ENCODE measurements around the gene CD9.

Gene CD9

DNA sequence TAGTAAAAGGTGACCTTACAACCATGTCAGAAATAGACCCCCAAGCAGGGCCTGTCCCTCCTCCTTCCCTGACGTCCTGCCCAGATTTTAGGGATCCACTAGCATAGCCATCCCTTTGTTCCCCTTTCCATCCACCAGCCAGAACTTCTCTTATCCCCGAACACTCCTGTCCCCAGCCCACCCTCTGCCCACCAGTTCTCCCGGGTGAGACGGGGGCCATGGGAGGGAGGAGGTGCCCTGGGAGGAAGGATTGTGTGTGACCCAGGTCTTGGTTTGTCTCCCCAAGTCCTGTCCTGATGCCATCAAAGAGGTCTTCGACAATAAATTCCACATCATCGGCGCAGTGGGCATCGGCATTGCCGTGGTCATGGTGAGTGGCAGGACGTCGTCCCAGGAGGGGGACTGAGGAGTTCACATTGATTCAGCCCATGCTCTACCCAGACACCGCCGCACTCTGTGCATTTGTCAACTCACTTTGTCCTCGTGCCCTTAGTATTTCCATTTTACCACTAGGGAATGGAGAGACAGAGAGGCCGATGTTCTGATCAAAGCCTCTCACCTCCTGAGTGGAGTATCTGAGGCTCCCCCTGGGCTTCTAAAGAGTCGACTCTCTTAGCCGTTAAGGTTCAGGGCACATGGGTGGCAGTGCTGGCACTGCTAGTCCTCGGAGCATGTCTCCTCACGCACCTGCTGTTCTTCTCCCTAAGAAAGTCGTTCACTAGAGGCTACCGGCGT, 35.9 kb downstream of the CD9 start:
- DNase-seq (ENCODE audit: extremely low read depth in 1 of 2, low read depth in 1 of 2) = no peak

- DNase-seq (ENCODE audit: extremely low read depth in 1 of 2, low read depth in 1 of 2) = no peak
Observed at GRCh38 chr12:6236641-6236940, 36.4 kb downstream of the CD9 start.

- no peak for DNase-seq (ENCODE audit: extremely low read depth in 1 of 2, low read depth in 1 of 2)
Observed at GRCh38 chr12:6237830-6238229, 37.6 kb downstream of the CD9 start.

- no peak for DNase-seq (ENCODE audit: extremely low read depth in 1 of 2, low read depth in 1 of 2)
Observed at GRCh38 chr12:6238875-6239274, 38.7 kb downstream of the CD9 start.

DNA sequence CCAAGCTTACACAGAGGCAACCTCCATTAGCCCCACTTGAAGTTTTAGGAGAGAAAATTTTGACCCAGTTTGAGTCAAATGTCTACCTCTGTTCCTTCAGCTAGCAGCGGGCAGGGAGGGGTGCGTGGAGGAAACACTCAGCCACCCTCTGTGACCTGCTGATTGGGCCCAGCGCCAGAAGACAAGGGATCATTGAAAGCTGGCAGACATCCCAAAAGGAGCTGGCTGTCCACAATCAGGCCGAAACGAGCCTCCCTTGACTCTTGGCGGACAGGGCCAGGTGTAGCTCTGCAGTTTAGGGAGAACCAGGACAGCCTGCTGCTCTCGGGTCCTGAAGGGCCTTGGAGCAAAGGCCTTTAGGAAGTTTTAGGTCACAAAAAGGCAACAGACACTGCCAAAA, 41.3 kb downstream of the CD9 start:
- no peak for DNase-seq (ENCODE audit: extremely low read depth in 1 of 2, low read depth in 1 of 2)

- no peak for DNase-seq (ENCODE audit: extremely low read depth in 1 of 2, low read depth in 1 of 2)
Observed at GRCh38 chr12:6249580-6249979, 49.4 kb downstream of the CD9 start.

- DNase-seq (ENCODE audit: extremely low read depth in 1 of 2, low read depth in 1 of 2) = no peak
Observed at GRCh38 chr12:6250343-6250742, 50.1 kb downstream of the CD9 start.

- DNase-seq (ENCODE audit: extremely low read depth in 1 of 2, low read depth in 1 of 2) = no peak
Observed at GRCh38 chr12:6253278-6253677, 53.1 kb downstream of the CD9 start.

DNA sequence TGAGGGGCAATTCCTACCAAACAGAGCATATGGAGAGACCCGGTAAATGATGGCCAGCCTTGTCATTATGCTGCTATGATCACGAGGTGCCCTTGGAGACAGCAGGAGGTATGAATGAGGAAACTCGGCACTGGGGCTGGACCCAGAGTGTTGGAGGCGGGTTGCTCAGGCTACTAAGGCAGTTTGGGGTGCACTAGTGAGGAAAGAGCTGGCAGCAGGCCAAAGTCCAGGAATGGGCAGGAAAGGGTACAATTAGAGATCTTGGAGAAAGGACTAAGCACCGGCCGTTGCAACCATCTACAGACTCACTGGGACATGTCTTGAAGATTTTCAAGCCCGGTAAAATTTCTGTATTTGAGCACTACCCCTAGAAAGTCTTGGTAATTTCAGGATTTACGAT, 54.3 kb downstream of the CD9 start:
- no peak for DNase-seq (ENCODE audit: extremely low read depth in 1 of 2, low read depth in 1 of 2)

- no peak for DNase-seq (ENCODE audit: extremely low read depth in 1 of 2, low read depth in 1 of 2)
Observed at GRCh38 chr12:6257007-6257406, 56.8 kb downstream of the CD9 start.

- no peak for DNase-seq (ENCODE audit: extremely low read depth in 1 of 2, low read depth in 1 of 2)
Observed at GRCh38 chr12:6262211-6262610, 62.0 kb downstream of the CD9 start.

GRCh38 chr12:6262623-6263022, 62.4 kb downstream of the CD9 start:
- DNase-seq (ENCODE audit: extremely low read depth in 1 of 2, low read depth in 1 of 2) = no peak

GRCh38 chr12:6263931-6264330, 63.7 kb downstream of the CD9 start:
- no peak for DNase-seq (ENCODE audit: extremely low read depth in 1 of 2, low read depth in 1 of 2)

DNA sequence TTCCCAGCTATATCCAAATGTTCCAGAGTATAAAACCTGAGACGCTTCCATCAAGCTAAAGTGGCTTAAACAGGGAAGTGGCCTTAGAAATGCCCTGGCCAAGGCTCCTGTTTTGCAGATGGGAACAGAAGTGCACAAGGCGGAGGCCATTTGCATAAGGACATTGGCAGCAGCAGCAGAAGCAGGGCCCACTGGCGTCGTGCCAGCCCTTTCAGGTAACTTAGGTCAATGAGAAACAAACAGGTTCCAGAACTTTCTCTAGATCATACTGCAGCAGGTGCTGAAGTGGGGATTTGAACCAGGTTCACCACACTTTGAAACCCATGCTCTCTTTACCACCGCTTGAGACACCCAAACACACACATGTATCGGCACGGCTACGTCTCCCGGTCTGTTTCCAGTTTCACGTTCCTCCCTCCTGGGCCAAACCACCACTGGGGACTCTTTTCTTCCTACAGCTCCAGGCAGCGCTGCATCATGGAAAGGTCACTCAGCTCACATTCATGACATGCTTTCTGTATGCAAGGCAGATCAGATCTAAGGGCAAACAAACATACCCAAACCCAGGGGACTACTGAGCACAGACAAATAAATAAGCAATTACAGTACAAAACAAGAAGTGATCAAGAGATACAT, 64.3 kb downstream of the CD9 start:
- no peak for DNase-seq (ENCODE audit: extremely low read depth in 1 of 2, low read depth in 1 of 2)

GRCh38 chr12:6265038-6265405, 64.8 kb downstream of the CD9 start:
- no peak for DNase-seq (ENCODE audit: extremely low read depth in 1 of 2, low read depth in 1 of 2)

DNA sequence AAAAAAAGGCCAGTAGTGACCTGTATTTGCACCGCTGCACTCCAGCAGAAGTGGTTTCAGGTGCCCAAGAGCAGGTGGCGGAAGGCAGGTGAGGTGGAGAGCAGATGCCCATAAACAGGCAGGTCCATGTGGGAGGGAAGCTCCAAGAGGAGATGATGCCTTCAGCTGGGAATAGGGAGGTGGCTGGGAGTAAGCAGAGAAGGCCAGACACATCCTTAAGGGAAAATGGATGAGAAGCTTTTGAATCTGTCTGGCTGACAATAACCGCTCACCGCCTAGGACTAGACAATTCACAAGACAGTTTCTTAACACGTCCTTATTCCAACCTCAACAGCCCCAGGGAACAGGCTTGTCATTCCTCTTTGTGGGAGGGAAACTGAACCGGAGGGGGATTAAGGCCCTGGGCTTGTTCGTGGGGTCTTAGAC, 66.4 kb downstream of the CD9 start:
- no peak for DNase-seq (ENCODE audit: extremely low read depth in 1 of 2, low read depth in 1 of 2)

- no peak for DNase-seq (ENCODE audit: extremely low read depth in 1 of 2, low read depth in 1 of 2)
Observed at GRCh38 chr12:6266971-6267721, 66.9 kb downstream of the CD9 start.

GRCh38 chr12:6268484-6269157, 68.4 kb downstream of the CD9 start:
- no peak for DNase-seq (ENCODE audit: extremely low read depth in 1 of 2, low read depth in 1 of 2)

GRCh38 chr12:6269986-6270385, 69.8 kb downstream of the CD9 start:
- DNase-seq (ENCODE audit: extremely low read depth in 1 of 2, low read depth in 1 of 2) = no peak

DNA sequence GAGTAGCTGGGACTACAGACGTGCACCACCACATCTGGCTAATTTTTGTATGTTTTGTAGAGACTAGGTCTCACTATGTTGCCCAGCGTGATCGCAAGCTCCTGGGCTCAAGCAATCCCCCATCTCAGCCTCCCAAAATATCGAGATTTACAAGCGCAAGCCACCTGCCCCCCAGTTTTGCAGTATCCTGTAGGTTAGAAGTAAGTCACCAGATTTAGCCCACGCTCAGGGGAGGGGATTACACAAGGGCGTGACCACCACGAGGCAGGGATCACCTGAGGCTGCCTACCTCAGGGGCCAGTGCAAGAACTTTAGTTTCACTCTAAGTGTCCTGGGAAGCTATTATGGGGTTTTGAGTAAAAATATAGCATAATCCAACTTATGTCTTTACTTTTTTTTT, 71.1 kb downstream of the CD9 start:
- no peak for DNase-seq (ENCODE audit: extremely low read depth in 1 of 2, low read depth in 1 of 2)

DNA sequence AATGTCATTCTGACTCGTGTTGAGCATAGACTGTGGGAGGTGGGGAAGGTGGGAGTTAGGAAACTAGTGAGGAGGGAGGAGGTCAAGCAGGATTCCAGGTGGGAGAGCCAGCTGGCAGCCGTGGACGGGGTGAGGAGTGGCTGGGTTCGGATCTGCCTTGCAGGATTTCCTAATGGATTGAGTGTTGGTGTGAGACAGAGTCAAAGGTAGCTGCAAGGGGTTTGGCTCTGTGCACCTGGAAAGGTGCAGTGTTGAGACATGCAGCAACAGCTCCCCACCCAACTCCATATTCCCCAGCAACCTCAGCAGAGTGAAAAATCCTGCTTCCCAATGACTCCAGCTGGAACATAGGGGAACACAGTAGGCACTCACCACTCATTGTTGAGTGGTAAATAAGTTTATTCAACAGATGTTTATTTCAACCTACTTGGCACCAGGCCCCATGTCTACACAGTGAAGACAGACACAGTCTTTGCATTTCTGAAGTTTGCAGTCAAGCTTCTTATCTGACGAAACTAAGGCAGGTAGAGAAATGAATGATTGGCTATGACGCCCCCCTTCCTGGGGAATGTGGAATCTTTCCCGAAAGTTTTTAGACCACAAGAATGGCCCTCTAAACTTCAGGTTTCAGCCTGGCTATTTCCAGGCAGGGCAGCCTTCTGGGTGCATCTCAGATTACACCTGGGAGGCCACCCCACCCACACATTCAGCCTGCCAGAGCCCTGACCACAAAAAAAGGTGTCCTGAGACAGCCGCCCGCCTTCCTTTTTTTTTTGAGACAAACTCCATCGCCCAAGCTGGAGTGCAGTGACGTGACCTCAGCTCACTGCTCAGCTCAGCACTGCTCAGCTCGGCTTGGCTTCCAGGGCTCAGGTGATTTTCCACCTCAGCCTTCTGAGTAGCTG, 72.4 kb downstream of the CD9 start:
- no peak for DNase-seq (ENCODE audit: extremely low read depth in 1 of 2, low read depth in 1 of 2)

All from activated CD8-positive, alpha-beta memory T cell treated with anti-CD3 and anti-CD28 coated beads for 1 hour (primary cell).